GM21786 (cell line): Measurements from ENCODE around the gene GRHL1.
"Not testable (repeated sequence)": the region's sequence is repeated elsewhere in the genome, so short reads cannot be mapped to it uniquely, and the experiment has no call there.

Experiments
- ATAC-seq: cut with Tn5 transposase; IDR thresholded peaks from one replicate; pipeline ENCODE4 v1.9.1; 2021; ENCODE audit not compliant: unreplicated experiment

The GRHL1 gene

GRCh38 chr2:10009271-10009810, 57.8 kb downstream of the GRHL1 start:
- ATAC-seq: no peak

- no peak for ATAC-seq
Measured at GRCh38 chr2:10009811-10010781, 58.6 kb downstream of the GRHL1 start.

- ATAC-seq: not testable (repeated sequence)
Measured at GRCh38 chr2:10010861-10011605, 59.5 kb downstream of the GRHL1 start.

- not testable (repeated sequence) for ATAC-seq
Measured at GRCh38 chr2:10011606-10012325, 60.3 kb downstream of the GRHL1 start.

- ATAC-seq: not testable (repeated sequence)
Measured at GRCh38 chr2:10012366-10012962, 61.0 kb downstream of the GRHL1 start.

- no peak for ATAC-seq
Measured at GRCh38 chr2:10012963-10013461, 61.5 kb downstream of the GRHL1 start.

- ATAC-seq: not testable (repeated sequence)
Measured at GRCh38 chr2:10013651-10014417, 62.3 kb downstream of the GRHL1 start.

GRCh38 chr2:10014418-10015190, 63.1 kb downstream of the GRHL1 start:
- no peak for ATAC-seq

- not testable (repeated sequence) for ATAC-seq
Measured at GRCh38 chr2:10015376-10015989, 64.0 kb downstream of the GRHL1 start.

GRCh38 chr2:10016001-10016801, 64.7 kb downstream of the GRHL1 start:
- ATAC-seq: no peak

- no peak for ATAC-seq
Measured at GRCh38 chr2:10016802-10017258, 65.3 kb downstream of the GRHL1 start.

- ATAC-seq: no peak
Measured at GRCh38 chr2:10017313-10017941, 65.9 kb downstream of the GRHL1 start.

GRCh38 chr2:10019174-10019573, 67.7 kb downstream of the GRHL1 start:
- no peak for ATAC-seq

GRCh38 chr2:10019602-10020400, 68.3 kb downstream of the GRHL1 start:
- no peak for ATAC-seq

- ATAC-seq: no peak
Measured at GRCh38 chr2:10022041-10022421, 70.5 kb downstream of the GRHL1 start.

- ATAC-seq: no peak
Measured at GRCh38 chr2:10022445-10022844, 71.0 kb downstream of the GRHL1 start.
